Bronchus fibroblast of lung (primary cell): ENCODE results near the gene COX17. TPM values are rescaled to one million over a fixed set of nuclear protein-coding genes. Genes with fewer than 3 reads are reported as not detected.

Experiments used
- total RNA-seq: library from RNA; depleted of rRNA; stranded (reverse); fragments of >200 nt; gene quantifications from 2 replicates; pipeline ENCODE4 v1.2.3, GENCODE V29; 2015

COX17 gene, protein sequence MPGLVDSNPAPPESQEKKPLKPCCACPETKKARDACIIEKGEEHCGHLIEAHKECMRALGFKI
- total RNA-seq, result 23.4 and 24.2 TPM in 2 replicates

DNA sequence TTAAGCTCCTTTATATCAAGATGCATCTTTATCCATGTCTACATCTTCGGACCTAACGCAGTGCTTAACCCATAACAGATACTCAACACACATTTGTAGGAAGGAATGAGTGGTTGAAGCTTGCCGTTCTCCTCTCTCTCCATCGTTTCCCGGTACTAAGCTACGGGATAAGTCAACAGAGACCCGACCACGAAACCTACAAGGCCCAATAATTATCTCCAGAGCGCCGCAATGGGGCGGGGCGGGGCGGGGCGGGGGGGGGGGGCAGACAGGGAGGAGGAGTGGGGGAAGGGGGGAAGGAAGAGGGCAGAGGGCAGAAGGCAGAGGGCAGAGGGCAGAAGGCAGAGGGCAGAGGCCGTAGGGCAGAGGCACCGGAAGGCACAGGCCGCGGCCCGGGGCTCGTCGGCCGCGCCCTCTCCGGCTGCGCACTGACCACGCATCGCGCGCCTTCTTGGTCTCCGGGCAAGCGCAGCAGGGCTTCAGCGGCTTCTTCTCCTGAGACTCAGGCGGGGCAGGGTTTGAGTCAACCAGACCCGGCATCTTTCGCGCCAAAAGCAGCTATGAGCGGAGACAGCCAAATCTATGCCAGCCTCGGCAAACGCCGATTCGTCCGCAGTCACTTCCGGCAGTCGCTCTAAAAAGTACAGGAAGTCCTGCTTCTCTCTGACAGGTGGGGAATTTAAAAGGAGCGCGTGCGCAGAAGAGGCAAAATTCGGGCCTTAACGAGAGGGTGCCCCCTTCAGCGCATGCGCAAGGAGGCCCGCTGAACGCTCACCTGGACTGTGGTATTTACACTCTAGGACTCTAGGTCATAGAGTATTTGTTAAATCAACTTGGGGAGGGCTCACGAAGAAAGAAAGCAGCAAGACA, at the start of gene COX17:
TSS of gene COX17 (minus strand) at position 636 of the 870 bp plus-strand sequence. CDS start at position 540, 96 bp downstream.

GRCh38 chr3:119702530-119703527, 25.6 kb upstream of the COX17 start, which contains the start of gene CFAP91:
Gene CFAP91, plus strand, starts transcription at chr3:119703022. Its CDS starts 77 bp downstream, at chr3:119703099.

GRCh38 chr3:119660474-119661440, 16.4 kb downstream of the COX17 start, which contains the start of gene POPDC2:
Gene POPDC2, minus strand, starts transcription at chr3:119660589. Its CDS starts 166 bp downstream, at chr3:119660423.

Other genes starting within 250 kb of the COX17 start
- 33.3 and 34.3 TPM in 2 replicates for gene TMEM39A, start 213.8 kb downstream of the COX17 start, total RNA-seq
- gene POGLUT1, start 208.4 kb downstream of the COX17 start, total RNA-seq, result 11.3 and 12.6 TPM in 2 replicates
- gene TIMMDC1, start 178.9 kb downstream of the COX17 start, total RNA-seq, result 57.7 and 71.5 TPM in 2 replicates
- not detected in 2 replicates for gene CD80, start 117.8 kb downstream of the COX17 start, total RNA-seq
- 2.0 and 2.7 TPM in 2 replicates for gene ADPRH, start 97.9 kb downstream of the COX17 start, total RNA-seq
- not detected in 2 replicates for gene PLA1A, start 79.5 kb downstream of the COX17 start, total RNA-seq
- gene POPDC2, start 16.8 kb downstream of the COX17 start, total RNA-seq, result not detected in 2 replicates
- 0.45 and 0.50 TPM in 2 replicates for gene CFAP91, start 25.6 kb upstream of the COX17 start, total RNA-seq
- under 0.01 and 0.34 TPM in 2 replicates for gene NR1I2, start 104.7 kb upstream of the COX17 start, total RNA-seq